Stimulated activated CD8-positive, alpha-beta memory T cell treated with anti-CD3 and anti-CD28 coated beads, Interleukin-12 subunit alpha, Interleukin-12 subunit beta, amount 100 ng/mL, for 1 hour (primary cell): Measurements from ENCODE around the gene C2CD5.

Source experiments
- DNase-seq: peaks from one replicate; pipeline ENCODE4 v3.0.0-alpha.2; 2020; ENCODE audit warnings: low read depth

C2CD5 gene

GRCh38 chr12:22415342-22416309 lies 128.7 kb downstream of the C2CD5 start:
- DNase-seq, result no peak

DNA sequence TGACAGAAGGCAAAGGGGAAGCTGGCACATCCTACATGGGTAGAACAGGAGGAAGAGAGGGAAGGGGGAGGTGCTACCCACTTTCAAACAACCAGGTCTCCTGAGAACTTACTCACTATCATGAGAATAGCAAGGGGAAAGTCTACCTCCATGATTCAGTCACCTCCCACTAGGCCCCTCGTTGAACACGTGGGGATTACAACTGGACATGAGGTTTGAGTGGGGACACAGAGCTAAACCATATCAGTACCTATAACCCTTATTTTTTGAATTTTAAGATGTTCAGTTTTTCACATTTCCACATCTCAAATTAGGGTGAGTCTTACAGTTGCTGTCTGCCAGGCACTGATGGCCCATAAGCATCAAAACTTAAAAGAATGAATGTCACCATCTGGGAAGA lies 129.6 kb downstream of the C2CD5 start:
- DNase-seq, result no peak

- no peak for DNase-seq
Measured at GRCh38 chr12:22413592-22413991, 130.8 kb downstream of the C2CD5 start.

GRCh38 chr12:22412581-22412980 lies 131.8 kb downstream of the C2CD5 start:
- DNase-seq, result no peak

- DNase-seq, result no peak
Measured at GRCh38 chr12:22410486-22410885, 133.9 kb downstream of the C2CD5 start.

- DNase-seq, result no peak
Measured at GRCh38 chr12:22409377-22410164, 134.8 kb downstream of the C2CD5 start.

- no peak for DNase-seq
Measured at GRCh38 chr12:22408610-22409376, 135.5 kb downstream of the C2CD5 start.

- no peak for DNase-seq
Measured at GRCh38 chr12:22407397-22407796, 136.9 kb downstream of the C2CD5 start.

- DNase-seq, result no peak
Measured at GRCh38 chr12:22406627-22407026, 137.7 kb downstream of the C2CD5 start.

DNA sequence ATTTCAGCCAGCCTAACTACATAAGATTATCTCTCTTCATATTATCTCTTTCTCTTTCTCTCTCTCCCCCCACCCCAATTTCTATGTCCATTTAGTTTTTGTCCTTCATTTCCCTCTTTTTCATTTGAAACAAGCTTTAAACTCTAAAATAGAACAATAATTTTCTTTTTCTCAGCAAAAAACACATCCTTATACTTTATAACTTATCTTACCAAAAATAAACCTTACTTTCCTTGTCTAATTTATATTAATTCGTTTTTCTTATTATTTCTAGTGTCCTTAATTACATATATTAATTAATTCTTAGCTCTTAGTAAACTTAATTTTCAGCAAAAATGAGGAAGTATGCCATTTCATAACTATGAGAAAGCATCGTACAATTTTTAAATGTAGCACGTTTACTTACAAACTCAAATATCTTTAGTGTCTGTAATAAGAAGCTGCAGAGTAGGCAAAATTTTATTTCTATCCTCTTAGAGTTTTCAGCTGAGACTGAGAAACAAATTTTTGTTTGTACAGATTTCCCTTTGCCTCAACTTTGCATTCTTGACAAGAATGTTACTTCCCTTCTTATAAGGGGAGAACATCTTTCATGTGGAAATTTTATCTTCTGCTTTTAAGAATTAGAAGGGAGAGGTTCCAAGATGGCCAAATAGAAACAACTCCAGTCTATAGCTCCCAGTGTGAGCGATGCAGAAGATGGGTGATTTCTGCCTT lies 144.7 kb downstream of the C2CD5 start:
- no peak for DNase-seq
